Measurements from ENCODE around the gene RAB6A. TPM values are rescaled to one million over a fixed set of nuclear protein-coding genes. Genes with fewer than 3 reads are reported as not detected.

RAB6A gene
- polyA plus RNA-seq, 2 of the 4 experiments (the other 2 are of a cell fraction) = 75.7 to 141 TPM

DNA sequence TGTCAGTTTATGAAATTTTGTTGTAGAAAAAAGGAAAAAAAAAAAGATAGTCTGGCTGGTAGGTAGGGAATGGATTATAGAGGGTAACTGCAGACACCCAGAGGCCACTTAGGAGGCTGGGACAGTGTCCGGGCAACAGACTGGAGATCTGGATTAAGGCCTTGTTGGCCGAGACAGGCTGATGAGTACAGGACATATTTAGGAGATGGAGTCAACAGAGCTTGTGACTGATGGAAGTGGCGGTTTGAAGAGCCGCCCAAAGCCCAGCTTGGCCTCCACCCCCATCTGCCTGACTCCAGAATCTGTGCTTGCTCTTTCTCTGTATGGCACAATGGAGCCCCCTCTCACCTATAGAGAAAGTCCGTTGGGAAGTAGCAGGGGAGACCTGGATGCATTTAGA, 106.9 kb downstream of the RAB6A start:
- Histone ChIP-seq H3K4me2 (no peak overlapping the region), H3K4me1 (no peaks in the 10 kb centered on the region), H3K27ac (no peak overlapping the region), H3K9me3 (no peaks in the 10 kb centered on the region), H3K4me3 (no peak overlapping the region)
- ChIA-PET CTCF (interaction anchor here (1.1 to 12.0 kb wide), 6 partner anchors 16 to 347 kb away, joined by 3 to 167 read pairs (median 6); no protein-coding TSS in a partner anchor), POLR2A (no interaction called here)
- WGBS (ENCODE audit: missing lambda C conversion rate) = 86% methylated on average over 5 of the region's 5 CpGs
- DNase-seq (ENCODE audit: low read depth in 1 of 2, low spot score in 1 of 2) (no peak), FAIRE-seq (no peak), ATAC-seq (no peak)
- TF ChIP-seq EHF (CRISPR knock-in tag; IDR thresholded peaks at IDR 0.05) (no peak), NPAS2 (CRISPR knock-in tag; IDR thresholded peaks at IDR 0.05; ENCODE audit: borderline replicate concordance) (no peak), ESRRA (IDR thresholded peaks at IDR 0.05; ENCODE audit: borderline replicate concordance, low read length) (no peak), ZFP36 (IDR thresholded peaks at IDR 0.05; ENCODE audit: borderline replicate concordance, partially characterized antibody) (no peak), FOSB (CRISPR knock-in tag; IDR thresholded peaks at IDR 0.05) (no peak), FOSL2 (IDR thresholded peaks at IDR 0.05) (no peak), FOSL2 (CRISPR knock-in tag; IDR thresholded peaks at IDR 0.05) (no peak), HDAC2 (IDR thresholded peaks at IDR 0.05) (no peak), BHLHE40 (IDR thresholded peaks at IDR 0.05; ENCODE audit: low read depth, low read length) (no peak), RARB (CRISPR knock-in tag; IDR thresholded peaks at IDR 0.05) (no peak)
- TF ChIP-seq, protein P1, sequence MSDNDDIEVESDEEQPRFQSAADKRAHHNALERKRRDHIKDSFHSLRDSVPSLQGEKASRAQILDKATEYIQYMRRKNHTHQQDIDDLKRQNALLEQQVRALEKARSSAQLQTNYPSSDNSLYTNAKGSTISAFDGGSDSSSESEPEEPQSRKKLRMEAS (IDR thresholded peaks at IDR 0.05) = no peak
- TF ChIP-seq, protein P2, sequence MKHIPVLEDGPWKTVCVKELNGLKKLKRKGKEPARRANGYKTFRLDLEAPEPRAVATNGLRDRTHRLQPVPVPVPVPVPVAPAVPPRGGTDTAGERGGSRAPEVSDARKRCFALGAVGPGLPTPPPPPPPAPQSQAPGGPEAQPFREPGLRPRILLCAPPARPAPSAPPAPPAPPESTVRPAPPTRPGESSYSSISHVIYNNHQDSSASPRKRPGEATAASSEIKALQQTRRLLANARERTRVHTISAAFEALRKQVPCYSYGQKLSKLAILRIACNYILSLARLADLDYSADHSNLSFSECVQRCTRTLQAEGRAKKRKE (CRISPR knock-in tag; IDR thresholded peaks at IDR 0.05; ENCODE audit: low read depth) = no peak
- TF ChIP-seq, protein P3, sequence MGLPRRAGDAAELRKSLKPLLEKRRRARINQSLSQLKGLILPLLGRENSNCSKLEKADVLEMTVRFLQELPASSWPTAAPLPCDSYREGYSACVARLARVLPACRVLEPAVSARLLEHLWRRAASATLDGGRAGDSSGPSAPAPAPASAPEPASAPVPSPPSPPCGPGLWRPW (IDR thresholded peaks at IDR 0.05) = no peak

DNA sequence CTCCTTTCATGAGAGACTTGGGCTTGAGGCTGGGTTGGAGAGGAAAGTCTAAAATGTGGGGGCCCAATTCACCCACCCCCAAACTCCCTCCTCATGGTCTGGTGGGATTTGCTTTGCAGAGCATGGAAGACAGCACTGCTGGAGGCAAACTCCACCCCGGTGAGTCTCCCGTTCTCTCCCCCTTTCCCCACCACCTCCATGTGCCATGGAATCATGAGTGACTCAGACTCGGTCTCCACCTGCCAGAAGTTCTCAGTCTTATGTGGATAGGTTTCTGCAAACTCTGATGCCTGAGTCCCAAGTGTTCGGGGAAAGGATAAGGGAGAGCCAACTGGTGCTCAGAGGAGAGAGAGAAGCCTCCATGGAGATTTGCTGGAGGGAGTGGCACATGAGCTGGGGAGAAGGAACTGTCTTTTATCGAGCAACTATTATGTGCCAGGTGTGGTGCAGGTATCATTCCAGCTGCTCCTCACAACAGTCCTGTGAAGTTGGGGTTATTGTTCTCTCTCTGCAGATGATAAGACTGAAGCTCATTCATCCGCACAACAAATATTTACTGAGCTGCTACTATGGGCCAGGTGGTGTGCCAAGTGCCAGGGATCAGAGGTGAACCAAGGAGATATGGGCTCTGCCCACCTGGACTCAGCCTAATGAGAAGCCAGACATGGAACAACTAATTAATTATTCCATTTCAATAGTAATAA, 107.9 kb downstream of the RAB6A start:
- Histone ChIP-seq H3K4me3 (no peak overlapping the region), H3K9me3 (no peaks in the 10 kb centered on the region), H3K4me2 (no peak overlapping the region), H3K4me1 (no peaks in the 10 kb centered on the region), H3K27ac (no peak overlapping the region)
- TF ChIP-seq, protein P4, sequence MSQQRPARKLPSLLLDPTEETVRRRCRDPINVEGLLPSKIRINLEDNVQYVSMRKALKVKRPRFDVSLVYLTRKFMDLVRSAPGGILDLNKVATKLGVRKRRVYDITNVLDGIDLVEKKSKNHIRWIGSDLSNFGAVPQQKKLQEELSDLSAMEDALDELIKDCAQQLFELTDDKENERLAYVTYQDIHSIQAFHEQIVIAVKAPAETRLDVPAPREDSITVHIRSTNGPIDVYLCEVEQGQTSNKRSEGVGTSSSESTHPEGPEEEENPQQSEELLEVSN (IDR thresholded peaks at IDR 0.05; ENCODE audit: borderline replicate concordance, low read depth) = no peak
- TF ChIP-seq ZC3H11A (IDR thresholded peaks at IDR 0.05) = no peak
- TF ChIP-seq, protein P2 (CRISPR knock-in tag; IDR thresholded peaks at IDR 0.05; ENCODE audit: low read depth) = no peak
- TF ChIP-seq, protein P5, sequence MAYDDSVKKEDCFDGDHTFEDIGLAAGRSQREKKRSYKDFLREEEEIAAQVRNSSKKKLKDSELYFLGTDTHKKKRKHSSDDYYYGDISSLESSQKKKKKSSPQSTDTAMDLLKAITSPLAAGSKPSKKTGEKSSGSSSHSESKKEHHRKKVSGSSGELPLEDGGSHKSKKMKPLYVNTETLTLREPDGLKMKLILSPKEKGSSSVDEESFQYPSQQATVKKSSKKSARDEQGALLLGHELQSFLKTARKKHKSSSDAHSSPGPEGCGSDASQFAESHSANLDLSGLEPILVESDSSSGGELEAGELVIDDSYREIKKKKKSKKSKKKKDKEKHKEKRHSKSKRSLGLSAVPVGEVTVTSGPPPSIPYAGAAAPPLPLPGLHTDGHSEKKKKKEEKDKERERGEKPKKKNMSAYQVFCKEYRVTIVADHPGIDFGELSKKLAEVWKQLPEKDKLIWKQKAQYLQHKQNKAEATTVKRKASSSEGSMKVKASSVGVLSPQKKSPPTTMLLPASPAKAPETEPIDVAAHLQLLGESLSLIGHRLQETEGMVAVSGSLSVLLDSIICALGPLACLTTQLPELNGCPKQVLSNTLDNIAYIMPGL (CRISPR knock-in tag; IDR thresholded peaks at IDR 0.05; ENCODE audit: borderline replicate concordance) = no peak
- TF ChIP-seq MYC (IDR thresholded peaks at IDR 0.05; ENCODE audit: borderline replicate concordance, low read length) = no peak
- no peak for ATAC-seq
- DNase-seq (ENCODE audit: low read depth in 1 of 2, low spot score in 1 of 2) = no peak
- no peak for FAIRE-seq
- POLR2A ChIA-PET = no interaction called here
- 67% methylated on average over 6 of the region's 6 CpGs for WGBS (ENCODE audit: missing lambda C conversion rate)
- CTCF ChIA-PET = interaction anchor here (0.6 to 12.0 kb wide), 6 partner anchors 8 to 364 kb away, joined by 3 to 167 read pairs (median 6); no protein-coding TSS in a partner anchor
